Panc1 (cell line): ENCODE results near the gene RIC8A.

Experiments used
- POLR2AphosphoS5 ChIP-seq: IDR thresholded peaks from 2 replicates; pipeline ENCODE4 v1.6.1; 2012; ENCODE audit warnings: mild to moderate bottlenecking, low read depth, low read length, moderate library complexity
- SIN3A ChIP-seq: IDR thresholded peaks from 2 replicates; pipeline ENCODE4 v1.6.1; 2012; ENCODE audit warnings: low read depth, mild to moderate bottlenecking, low read length, moderate library complexity, borderline replicate concordance; ENCODE audit not compliant: insufficient read depth
- TF ChIP-seq, protein P1 (sequence below): fragments of 450-650 bp; IDR thresholded peaks from 2 replicates; pipeline ENCODE4 v1.5.1; 2017; ENCODE audit warnings: mild to moderate bottlenecking
- TF ChIP-seq, protein P2 (sequence below), 2 experiments: IDR thresholded peaks; 2 replicates each; pipeline ENCODE4 v1.6.1; 2011 to 2012; ENCODE audit warnings: low read depth in 2 of 2, control low read depth in 1 of 2, low read length in 1 of 2, mild to moderate bottlenecking in 1 of 2, moderate library complexity in 1 of 2; ENCODE audit not compliant: insufficient read depth in 1 of 2

DNA sequence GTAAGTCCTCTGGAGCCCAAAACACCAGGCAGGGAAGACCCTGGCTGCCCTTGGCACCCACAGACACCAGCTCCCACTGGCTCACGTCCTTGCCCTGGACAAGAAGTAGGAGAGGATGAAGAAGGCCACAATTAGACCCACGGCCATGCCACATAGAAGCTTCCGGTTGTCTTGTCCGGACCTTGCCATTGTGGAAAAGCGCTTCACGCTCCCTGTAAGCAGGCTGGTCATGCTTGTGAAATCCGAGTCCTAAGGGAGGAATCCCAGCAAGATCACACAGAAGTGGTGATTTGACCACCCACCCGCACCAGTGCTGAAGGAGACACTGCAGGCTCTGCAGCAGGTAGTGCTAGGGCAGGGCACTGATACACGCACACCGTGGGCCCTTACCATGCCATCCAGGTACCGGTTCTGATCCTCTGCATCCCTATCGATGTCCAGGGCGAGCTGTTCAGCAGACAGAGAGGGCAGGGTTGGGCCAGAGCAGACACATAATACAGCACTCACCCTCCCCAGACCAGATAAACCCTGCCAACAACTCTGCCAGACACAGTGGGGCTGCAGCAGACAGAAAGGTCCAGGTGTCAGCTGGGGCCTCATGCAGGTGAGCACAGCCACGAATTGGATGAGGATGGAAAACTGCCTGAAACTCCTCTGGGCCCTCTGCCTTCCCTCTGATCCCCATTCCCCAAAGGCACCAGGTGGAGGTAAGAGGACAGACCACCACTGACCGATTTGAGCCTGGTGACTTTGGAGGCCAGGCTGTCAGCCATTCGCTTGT lies 2.1 kb upstream of the RIC8A start:
- TF ChIP-seq, protein P1, sequence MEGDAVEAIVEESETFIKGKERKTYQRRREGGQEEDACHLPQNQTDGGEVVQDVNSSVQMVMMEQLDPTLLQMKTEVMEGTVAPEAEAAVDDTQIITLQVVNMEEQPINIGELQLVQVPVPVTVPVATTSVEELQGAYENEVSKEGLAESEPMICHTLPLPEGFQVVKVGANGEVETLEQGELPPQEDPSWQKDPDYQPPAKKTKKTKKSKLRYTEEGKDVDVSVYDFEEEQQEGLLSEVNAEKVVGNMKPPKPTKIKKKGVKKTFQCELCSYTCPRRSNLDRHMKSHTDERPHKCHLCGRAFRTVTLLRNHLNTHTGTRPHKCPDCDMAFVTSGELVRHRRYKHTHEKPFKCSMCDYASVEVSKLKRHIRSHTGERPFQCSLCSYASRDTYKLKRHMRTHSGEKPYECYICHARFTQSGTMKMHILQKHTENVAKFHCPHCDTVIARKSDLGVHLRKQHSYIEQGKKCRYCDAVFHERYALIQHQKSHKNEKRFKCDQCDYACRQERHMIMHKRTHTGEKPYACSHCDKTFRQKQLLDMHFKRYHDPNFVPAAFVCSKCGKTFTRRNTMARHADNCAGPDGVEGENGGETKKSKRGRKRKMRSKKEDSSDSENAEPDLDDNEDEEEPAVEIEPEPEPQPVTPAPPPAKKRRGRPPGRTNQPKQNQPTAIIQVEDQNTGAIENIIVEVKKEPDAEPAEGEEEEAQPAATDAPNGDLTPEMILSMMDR: no peak
- no peak for TF ChIP-seq POLR2AphosphoS5
- TF ChIP-seq SIN3A: no peak
- TF ChIP-seq, protein P2, sequence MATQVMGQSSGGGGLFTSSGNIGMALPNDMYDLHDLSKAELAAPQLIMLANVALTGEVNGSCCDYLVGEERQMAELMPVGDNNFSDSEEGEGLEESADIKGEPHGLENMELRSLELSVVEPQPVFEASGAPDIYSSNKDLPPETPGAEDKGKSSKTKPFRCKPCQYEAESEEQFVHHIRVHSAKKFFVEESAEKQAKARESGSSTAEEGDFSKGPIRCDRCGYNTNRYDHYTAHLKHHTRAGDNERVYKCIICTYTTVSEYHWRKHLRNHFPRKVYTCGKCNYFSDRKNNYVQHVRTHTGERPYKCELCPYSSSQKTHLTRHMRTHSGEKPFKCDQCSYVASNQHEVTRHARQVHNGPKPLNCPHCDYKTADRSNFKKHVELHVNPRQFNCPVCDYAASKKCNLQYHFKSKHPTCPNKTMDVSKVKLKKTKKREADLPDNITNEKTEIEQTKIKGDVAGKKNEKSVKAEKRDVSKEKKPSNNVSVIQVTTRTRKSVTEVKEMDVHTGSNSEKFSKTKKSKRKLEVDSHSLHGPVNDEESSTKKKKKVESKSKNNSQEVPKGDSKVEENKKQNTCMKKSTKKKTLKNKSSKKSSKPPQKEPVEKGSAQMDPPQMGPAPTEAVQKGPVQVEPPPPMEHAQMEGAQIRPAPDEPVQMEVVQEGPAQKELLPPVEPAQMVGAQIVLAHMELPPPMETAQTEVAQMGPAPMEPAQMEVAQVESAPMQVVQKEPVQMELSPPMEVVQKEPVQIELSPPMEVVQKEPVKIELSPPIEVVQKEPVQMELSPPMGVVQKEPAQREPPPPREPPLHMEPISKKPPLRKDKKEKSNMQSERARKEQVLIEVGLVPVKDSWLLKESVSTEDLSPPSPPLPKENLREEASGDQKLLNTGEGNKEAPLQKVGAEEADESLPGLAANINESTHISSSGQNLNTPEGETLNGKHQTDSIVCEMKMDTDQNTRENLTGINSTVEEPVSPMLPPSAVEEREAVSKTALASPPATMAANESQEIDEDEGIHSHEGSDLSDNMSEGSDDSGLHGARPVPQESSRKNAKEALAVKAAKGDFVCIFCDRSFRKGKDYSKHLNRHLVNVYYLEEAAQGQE (IDR thresholded peaks at IDR 0.05; ENCODE audit: insufficient read depth in 1 of 2, low read depth in 2 of 2, low read length in 1 of 2): no peak
